Activated CD8-positive, alpha-beta memory T cell treated with anti-CD3 and anti-CD28 coated beads, Interleukin-2, amount 50 U/mL, for 48 hours (primary cell): ENCODE measurements around the gene PADI3.
"Not testable (repeated sequence)": the region's sequence is repeated elsewhere in the genome, so short reads cannot be mapped to it uniquely, and the experiment has no call there.

Experiments used
- DNase-seq: peaks from one replicate; pipeline ENCODE4 v3.0.0-alpha.2; 2020

PADI3 gene

GRCh38 chr1:17306407-17306806 lies 57.5 kb downstream of the PADI3 start:
- DNase-seq = no peak

- DNase-seq = no peak
Measured at GRCh38 chr1:17306921-17307320, 58.0 kb downstream of the PADI3 start.

GRCh38 chr1:17307329-17307728 lies 58.4 kb downstream of the PADI3 start:
- DNase-seq = no peak

DNA sequence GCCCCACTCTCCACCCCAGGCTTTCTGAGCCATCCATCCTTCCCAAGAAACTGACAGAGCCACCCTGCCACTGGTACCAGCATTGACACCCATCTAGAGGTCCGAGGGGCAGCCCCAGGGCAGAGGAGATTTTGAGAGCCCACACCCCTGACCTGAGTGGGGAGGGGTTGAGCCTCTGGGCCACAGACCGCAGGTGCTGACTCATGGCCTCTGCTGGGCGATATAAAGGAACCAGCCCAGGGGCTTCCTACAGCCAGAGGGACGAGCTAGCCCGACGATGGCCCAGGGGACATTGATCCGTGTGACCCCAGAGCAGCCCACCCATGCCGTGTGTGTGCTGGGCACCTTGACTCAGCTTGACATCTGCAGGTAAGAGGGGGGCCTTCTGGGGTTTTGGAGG lies 59.0 kb downstream of the PADI3 start, which contains the start of gene PADI4:
TSS of gene PADI4 (plus strand) at position 252 of the 400 bp plus-strand sequence. CDS start at position 278, 26 bp downstream.
- DNase-seq = no peak

DNA sequence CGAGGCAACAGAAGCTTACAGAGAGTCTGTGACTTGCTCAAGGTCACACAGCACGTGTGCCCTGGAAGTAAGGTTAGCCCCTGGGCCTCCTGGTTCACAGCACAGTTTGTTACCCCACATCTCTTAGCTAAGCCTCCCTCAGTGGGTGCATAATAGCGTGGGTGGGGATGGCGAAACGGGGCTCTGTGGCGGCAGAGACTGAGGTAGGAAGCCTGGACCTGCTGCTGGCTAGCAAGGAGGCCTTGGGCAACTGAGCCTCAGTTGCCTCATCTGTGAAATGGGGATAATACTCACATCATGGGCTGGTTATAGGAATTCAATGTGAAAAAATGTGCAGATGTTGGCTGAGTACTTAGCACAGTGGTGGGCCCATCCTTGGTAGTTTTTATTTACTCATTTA lies 59.7 kb downstream of the PADI3 start:
- no peak for DNase-seq

DNA sequence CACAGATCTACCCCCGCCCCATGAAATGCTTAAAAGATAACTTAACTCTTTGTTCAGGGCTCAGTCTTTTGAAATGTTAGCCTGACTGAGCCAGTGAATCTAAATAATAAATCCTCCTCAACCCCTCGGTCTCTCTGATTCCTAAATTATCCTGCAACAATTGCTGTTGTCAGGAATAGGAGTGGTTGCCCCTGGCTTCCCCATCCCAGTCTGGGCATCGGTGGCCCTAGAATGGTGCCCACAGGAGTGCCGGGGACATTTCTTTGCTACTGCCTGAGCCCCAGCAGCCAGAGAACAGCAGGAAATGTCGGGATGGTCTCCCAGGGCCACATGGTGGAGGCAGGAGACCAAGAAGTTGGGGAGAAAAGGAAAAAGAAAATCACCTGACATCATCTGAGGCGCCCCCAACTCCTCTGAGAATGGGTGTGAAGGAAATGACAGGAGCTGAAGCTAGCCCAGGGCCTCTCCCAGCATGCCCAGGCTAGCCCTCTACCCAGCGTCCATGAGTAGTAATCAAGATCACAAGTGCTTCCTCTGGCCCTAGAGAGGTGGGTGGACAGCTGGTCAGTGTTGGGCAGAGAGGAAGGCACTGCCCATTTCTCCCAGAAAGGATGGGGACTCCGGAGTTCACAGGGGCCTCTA lies 60.6 kb downstream of the PADI3 start:
- DNase-seq = no peak

DNA sequence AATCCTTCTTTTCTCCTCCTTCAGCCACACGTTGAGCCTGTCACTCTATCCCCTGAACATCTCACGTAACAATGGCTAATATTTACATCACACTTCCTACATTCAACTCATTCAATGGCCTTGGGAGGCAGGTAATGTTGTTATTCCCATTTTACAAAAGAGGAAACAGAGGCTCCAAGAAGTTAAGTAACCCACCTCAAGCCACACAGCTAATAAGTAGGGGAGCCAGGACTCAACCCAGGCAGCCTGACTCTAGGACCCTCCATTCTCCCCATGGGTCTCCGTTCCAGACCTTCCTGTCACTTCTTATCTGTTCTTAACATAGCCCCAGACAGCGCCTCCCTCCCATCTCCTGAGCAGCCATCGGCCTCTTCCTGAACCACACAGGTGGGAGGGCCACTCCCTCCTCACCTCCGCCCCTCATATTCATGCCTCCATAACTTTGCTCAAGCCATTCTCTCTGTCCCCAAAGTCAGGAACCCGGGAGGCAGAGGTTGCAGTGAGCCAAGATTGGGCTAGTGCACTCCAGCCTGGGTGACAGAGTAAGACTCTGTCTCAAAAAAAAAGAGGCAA lies 61.3 kb downstream of the PADI3 start:
- DNase-seq = no peak

DNA sequence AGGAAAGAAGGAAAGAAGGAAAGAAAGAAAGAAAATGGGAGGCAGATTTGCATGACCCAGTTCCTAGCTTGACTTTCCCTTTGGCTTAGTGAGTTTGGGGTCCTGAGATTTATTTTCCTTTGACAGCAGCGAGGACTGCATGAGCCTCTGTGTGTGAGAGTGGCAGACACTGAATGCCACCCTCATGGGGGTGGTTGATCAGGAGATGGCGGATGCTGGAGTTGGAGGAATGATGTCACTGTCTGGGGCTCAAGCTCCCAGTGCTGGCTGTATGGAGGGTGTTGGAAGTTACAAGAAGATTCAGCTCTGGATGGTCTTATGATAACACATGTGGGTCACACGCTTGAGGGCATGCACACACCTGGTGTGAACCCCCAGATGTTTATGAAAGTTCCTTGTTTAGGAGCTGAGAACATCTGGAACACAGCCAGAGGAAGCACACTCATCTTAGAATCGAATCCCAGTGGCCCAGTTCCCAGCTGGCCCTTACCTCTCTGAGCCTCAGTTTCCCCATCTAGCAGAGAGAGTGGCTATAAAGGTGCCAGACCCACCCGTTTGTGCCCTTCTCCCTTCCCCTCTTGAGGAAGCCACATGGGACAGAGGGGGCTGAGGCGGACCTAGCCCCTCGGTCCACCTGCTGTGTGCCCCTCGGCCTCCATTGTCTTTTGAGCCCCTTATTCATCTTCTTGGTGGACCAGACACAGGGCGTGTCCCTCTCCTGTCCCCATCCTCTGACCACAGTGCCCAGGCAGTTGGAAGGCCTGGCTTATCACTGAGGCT lies 64.8 kb downstream of the PADI3 start:
- DNase-seq = no peak

DNA sequence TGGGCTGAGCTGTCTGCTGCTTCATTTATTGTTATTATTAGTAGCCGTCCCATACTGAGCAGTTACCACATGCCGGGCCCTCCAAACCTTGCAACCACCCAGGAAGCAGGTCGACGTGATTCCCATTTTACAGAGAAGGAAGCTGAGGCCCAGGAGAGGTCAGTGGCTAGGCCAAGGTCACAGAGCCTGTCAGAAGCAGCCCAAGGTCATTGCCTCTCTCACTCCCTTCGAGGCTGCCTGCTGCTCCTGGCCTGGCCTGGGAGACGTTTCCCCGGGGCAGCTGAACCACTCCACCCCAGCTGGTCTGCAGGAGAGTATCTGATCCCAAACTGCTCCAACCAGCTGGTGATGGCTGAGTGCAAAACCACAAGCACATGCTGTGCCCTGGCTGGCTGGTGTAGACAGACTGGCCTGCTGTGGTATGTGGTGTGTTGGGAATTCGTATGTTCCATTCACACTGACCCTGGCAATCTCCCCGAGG lies 65.6 kb downstream of the PADI3 start:
- DNase-seq = no peak

- DNase-seq = no peak
Measured at GRCh38 chr1:17315542-17316130, 66.7 kb downstream of the PADI3 start.

DNA sequence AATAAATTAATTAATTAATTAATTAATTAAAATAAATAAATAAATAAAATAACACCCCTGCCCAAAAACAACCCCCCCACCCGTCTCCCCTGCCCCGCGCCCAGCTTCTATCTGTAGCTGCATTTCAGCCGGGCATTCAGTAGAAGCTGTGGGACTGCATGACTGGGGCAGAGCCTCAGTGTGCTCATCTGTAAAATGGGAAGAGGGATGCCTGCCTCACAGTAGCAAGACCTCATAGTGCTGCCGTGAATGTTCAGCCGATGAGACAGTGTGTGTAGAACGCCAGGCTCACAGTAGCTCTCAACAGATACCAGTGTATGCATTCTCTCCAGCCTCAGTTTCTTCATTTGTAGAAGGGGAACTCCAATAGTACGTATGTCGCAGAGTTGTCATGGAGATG lies 67.8 kb downstream of the PADI3 start:
- no peak for DNase-seq

GRCh38 chr1:17318262-17318661 lies 69.4 kb downstream of the PADI3 start:
- no peak for DNase-seq

DNA sequence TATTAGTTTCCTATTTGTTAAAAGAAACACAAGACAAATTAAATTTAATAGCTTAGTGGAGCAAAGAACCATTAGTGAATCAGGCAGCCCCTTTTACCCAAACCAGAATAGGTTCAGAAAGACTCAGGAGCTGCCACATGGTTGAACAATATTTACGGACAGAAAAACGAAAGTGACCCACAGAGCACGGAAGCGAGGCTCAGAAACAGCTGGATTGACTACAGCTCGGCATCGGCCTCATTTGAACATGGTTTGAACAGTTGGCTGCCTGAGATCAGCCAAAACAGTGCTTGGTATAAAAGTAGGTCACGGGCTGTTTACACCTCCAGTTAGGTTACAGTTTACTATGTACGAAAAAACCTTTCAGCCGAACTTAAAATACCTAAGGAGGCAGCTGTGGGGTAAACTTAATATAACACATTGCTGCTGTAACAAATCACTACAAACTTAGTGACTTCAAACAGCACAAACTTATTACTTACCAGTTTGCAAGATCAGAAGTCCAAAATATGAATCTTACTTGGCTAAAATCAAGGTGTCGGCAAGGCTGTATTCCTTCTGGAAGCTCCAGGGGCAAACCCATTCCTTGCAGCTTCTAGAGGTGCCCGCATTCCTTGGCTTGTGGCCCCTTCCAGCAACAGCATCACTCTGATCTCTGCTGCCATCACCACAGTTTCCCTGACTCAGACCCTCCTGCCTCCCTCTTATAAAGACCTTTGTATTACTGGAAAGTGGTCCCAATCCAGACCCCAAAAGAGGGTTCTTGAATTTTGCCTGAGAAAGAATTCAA lies 70.9 kb downstream of the PADI3 start:
- DNase-seq = no peak

DNA sequence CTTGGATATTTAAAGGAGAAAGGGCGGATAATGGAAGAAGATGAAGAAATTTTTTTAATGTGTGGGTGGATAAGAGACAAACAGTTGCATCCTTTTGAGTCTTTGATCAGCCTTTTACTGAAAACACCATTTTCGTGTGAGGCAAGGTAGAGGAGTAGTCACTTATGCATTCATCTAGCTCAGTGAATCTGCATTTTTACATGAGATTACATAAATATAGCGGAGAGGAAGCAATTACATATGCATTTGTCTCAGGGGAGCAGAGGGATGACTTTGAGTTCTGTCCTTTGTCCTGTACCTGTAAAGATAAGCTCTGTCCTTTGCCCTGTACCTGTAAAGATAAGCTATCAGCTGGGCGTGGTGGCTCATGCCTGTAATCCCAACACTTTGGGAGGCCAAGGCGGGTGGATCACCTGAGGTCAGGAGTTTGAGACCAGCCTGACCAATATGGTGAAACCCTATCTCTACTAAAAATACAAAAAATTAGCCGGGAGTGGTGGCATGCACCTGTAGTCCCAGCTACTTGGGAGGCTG lies 73.0 kb downstream of the PADI3 start:
- not testable (repeated sequence) for DNase-seq

DNA sequence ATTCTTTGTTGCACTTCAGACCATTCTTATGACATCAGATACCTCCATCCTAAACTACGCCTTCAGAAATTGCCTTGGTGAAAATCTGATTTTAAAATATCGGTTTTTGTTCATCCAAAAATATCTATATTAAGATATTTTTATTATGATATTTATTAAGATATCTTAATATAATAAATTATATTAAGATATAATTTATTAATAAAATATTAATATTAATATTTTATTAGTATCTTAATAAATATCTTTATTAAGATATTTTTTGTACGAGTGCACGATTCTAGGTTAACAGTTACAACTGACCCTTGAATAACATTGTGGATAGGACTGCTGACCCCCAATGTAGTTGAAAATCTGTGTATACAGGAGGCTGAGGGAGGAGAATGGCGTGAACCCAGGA lies 80.0 kb downstream of the PADI3 start:
- no peak for DNase-seq

- DNase-seq = no peak
Measured at GRCh38 chr1:17329610-17330009, 80.7 kb downstream of the PADI3 start.

DNA sequence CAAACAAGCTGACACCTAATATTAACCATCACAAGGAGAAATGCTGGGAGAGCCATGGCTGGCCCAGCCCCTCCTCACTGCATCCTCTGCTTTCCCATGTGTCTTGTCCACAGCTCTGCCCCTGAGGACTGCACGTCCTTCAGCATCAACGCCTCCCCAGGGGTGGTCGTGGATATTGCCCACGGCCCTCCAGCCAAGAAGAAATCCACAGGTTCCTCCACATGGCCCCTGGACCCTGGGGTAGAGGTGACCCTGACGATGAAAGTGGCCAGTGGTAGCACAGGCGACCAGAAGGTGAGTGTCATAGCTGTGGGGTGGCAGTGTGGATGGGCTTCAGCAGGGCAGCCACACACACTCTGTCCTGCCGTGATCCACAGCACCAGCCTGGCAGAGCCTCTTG lies 82.0 kb downstream of the PADI3 start:
- no peak for DNase-seq

- DNase-seq = no peak
Measured at GRCh38 chr1:17333081-17333480, 84.2 kb downstream of the PADI3 start.
